ENCODE results near the gene TAGLN2. TPM values are rescaled to one million over a fixed set of nuclear protein-coding genes. Genes with fewer than 3 reads are reported as not detected.

TAGLN2 gene
- total and polyA plus RNA-seq, 9 of the 15 experiments (the other 6 are each of a cell fraction or from before 2014, with no cell fraction given) = 192 to 683 (median 455) TPM

GRCh38 chr1:159970932-159971342 lies 45.6 kb upstream of the TAGLN2 start:
- under 1% methylated on average over 9 of the region's 9 CpGs for WGBS (ENCODE audit: insufficient coverage, low coverage, missing lambda C conversion rate)
- Histone ChIP-seq H3K9me3 (replicated peaks; ENCODE audit: control insufficient read depth, insufficient read depth, low read depth, low read length) (no peaks in the 10 kb centered on the region), H3K4me1 (replicated peaks in 1 of 2; ENCODE audit: control insufficient read depth in 2 of 2, insufficient read depth in 2 of 2, low read length in 2 of 2) (no peaks in the 10 kb centered on the region), H3K27ac (ENCODE audit: extremely low read depth, low read depth, low read length) (no peak overlapping the region), H2AFZ (ENCODE audit: low read depth, low read length) (no peak overlapping the region), H3K4me3 (no peak overlapping the region), H3K9ac (ENCODE audit: insufficient read depth in 1 of 2, low read depth in 2 of 2, low read length in 2 of 2) (no peak overlapping the region), H3K9me1 (ENCODE audit: control insufficient read depth, insufficient read depth, low read length) (no peaks in the 10 kb centered on the region), H3K36me3 (ENCODE audit: control insufficient read depth, insufficient read depth, low read length) (no peaks in the 10 kb centered on the region), H3K4me2 (ENCODE audit: insufficient read depth, low read length) (no peak overlapping the region), H3K27me3 (ENCODE audit: control insufficient read depth in 2 of 2, insufficient read depth in 2 of 2, low read length in 2 of 2) (peaks cover 7 to 40% of the 10 kb centered on the region in 2 experiments; a peak in 4 of 5 replicates), H3K79me2 (ENCODE audit: control insufficient read depth, insufficient read depth, low read length) (no peaks in the 10 kb centered on the region), H4K20me1 (replicated peaks; ENCODE audit: control insufficient read depth, insufficient read depth, low read length) (peaks cover 5% of the 10 kb centered on the region; the same call in 1 of the 2 replicates)
- ChIA-PET POLR2A (interaction anchor here (1.6 kb wide), 1 partner anchor 12 kb away, joined by 4 read pairs; no protein-coding TSS in a partner anchor), CTCF (ENCODE audit: low intra/inter-chr PET ratio) (no interaction called here)
- no TSS peak for BruUV-seq (replicated peaks)
- ATAC-seq (no peak), DNase-seq (ENCODE audit: extremely low read depth in 1 of 4, low spot score in 3 of 4) (peak in 1 of 4 experiments; percentile 11), FAIRE-seq (peak; percentile 67)
- intact Hi-C loops (cut with micrococcal nuclease) (no loop called here), in situ Hi-C loops (cut with MboI) (no loop called here)
- no peak for TF ChIP-seq ZNF740 (CRISPR knock-in tag; IDR thresholded peaks at IDR 0.05)
- no peak for TF ChIP-seq ZNF740 (tag; IDR thresholded peaks at IDR 0.05)
- no peak for TF ChIP-seq ZNF668 (CRISPR knock-in tag; IDR thresholded peaks at IDR 0.05)
- TF ChIP-seq KLF10 (CRISPR knock-in tag; IDR thresholded peaks at IDR 0.05) = no peak
- TF ChIP-seq CEBPG (CRISPR knock-in tag; IDR thresholded peaks at IDR 0.05) = no peak
- TF ChIP-seq CEBPG (tag; conservative IDR thresholded peaks at IDR 0.05 in 1 of 2, IDR thresholded peaks at IDR 0.05 in 1 of 2) = no peak
- no peak for TF ChIP-seq ZBTB49 (CRISPR knock-in tag; IDR thresholded peaks at IDR 0.05; ENCODE audit: borderline replicate concordance)
- no peak for TF ChIP-seq ZNF408 (CRISPR knock-in tag; IDR thresholded peaks at IDR 0.05; ENCODE audit: low read depth)
- no peak for TF ChIP-seq NR3C1 (CRISPR knock-in tag; IDR thresholded peaks at IDR 0.05)
- no peak for TF ChIP-seq ZZZ3 (IDR thresholded peaks at IDR 0.05)
- no peak for TF ChIP-seq SMAD2 (IDR thresholded peaks at IDR 0.05; ENCODE audit: low read depth, low read length)
- TF ChIP-seq TFAM (CRISPR knock-in tag; conservative IDR thresholded peaks at IDR 0.05) = no peak
- no peak for TF ChIP-seq SETDB1 (IDR thresholded peaks at IDR 0.05; ENCODE audit: low read length)
- TF ChIP-seq SNIP1 (IDR thresholded peaks at IDR 0.05; ENCODE audit: low read depth) = no peak
- TF ChIP-seq HNRNPL (IDR thresholded peaks at IDR 0.05; ENCODE audit: low read depth, low read length) = no peak
- no peak for TF ChIP-seq E2F1 (CRISPR knock-in tag; IDR thresholded peaks at IDR 0.05)
- no peak for TF ChIP-seq MYC (IDR thresholded peaks at IDR 0.05; ENCODE audit: low read depth, low read length)
- no peak for TF ChIP-seq MYC (CRISPR knock-in tag; IDR thresholded peaks at IDR 0.05; ENCODE audit: borderline replicate concordance, low read depth)
- no peak for TF ChIP-seq NR1H2 (CRISPR knock-in tag; IDR thresholded peaks at IDR 0.05)
- peak; percentile 41; the same call in 1 of the 2 replicates for TF ChIP-seq TEAD2 (tag; IDR thresholded peaks at IDR 0.05)
